Omental fat pad (tissue), 4 donors: ENCODE data around the gene PCED1A. TPM values are rescaled to one million over a fixed set of nuclear protein-coding genes. Genes with fewer than 3 reads are reported as not detected.

Experiments
- ATAC-seq: fragments of 150-250 bp; one replicate; pipeline ENCODE4 v1.9.1; 2016; ENCODE audit warnings: mild to moderate bottlenecking, moderate library complexity; ENCODE audit not compliant: low FRiP score
- DNase-seq: peaks from one replicate; pipeline ENCODE4 v3.0.0-alpha.2; 2019; ENCODE audit warnings: low spot score
- CTCF ChIP-seq, 3 donors: fragments of 450-650 bp; IDR thresholded peaks; one replicate each; pipeline ENCODE4 v1.5.1; 2016 to 2017; ENCODE audit warnings: antibody characterized with exemption in 3 of 3, mild to moderate bottlenecking in 3 of 3, moderate library complexity in 2 of 3
- total RNA-seq, 4 donors: library from RNA; depleted of rRNA; stranded (reverse); fragments of >200 nt; gene quantifications; one replicate each; pipeline ENCODE4 v1.1.0, GENCODE V29; 2016

The PCED1A gene
- total RNA-seq, 4 donors from 2014 or later, result 21.5 to 46.7 (median 33.3) TPM

GRCh38 chr20:2872459-2873009, 32.1 kb upstream of the PCED1A start:
- ATAC-seq, result peak; percentile 35
- TF ChIP-seq CTCF (IDR thresholded peaks at IDR 0.05), result no peak
- DNase-seq, result no peak

- TF ChIP-seq CTCF (IDR thresholded peaks at IDR 0.05), result no peak
- ATAC-seq (no peak), DNase-seq (no peak)
Observed at GRCh38 chr20:2871661-2872458, 31.4 kb upstream of the PCED1A start.

- ATAC-seq (peak; percentile 29), DNase-seq (no peak)
- no peak for TF ChIP-seq CTCF (IDR thresholded peaks at IDR 0.05)
Observed at GRCh38 chr20:2871111-2871465, 30.6 kb upstream of the PCED1A start.

GRCh38 chr20:2869381-2869780, 28.9 kb upstream of the PCED1A start:
- no peak for DNase-seq
- no peak for ATAC-seq
- no peak for TF ChIP-seq CTCF (IDR thresholded peaks at IDR 0.05)

GRCh38 chr20:2867081-2867864, 26.8 kb upstream of the PCED1A start:
- DNase-seq (no peak), ATAC-seq (no peak)
- no peak for TF ChIP-seq CTCF (IDR thresholded peaks at IDR 0.05)

- no peak for DNase-seq
- ATAC-seq, result no peak
- no peak for TF ChIP-seq CTCF (IDR thresholded peaks at IDR 0.05)
Observed at GRCh38 chr20:2866236-2866635, 25.8 kb upstream of the PCED1A start.
